22Rv1 (cell line): ENCODE measurements around the gene BCAT1.

Source experiments
- ZFX ChIP-seq: fragments of 450-650 bp; IDR thresholded peaks from 2 replicates; pipeline ENCODE4 v1.6.1; 2017; ENCODE audit warnings: antibody characterized with exemption, borderline replicate concordance
- TF ChIP-seq, protein P1 (sequence below): fragments of 450-650 bp; IDR thresholded peaks from 2 replicates; pipeline ENCODE4 v1.5.1; 2017; ENCODE audit warnings: mild to moderate bottlenecking

DNA sequence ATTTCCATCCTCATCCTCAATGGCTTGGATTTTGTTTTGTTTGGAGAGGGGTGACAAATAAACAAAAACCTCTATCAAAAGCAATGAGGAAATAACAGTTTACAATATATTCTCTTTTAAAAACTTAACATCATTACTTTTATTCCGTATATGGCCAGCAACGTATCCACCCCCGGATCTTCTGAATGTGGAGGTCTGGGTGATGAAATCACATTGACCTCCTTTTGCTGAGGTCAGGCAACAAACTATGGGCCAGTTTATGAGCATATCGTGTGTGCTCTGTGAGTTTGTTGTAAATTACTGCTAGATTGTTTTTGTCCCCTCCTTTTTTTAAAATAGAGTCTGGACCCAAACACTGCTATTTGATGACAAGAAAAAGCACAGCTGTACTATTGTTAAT lies 178.1 kb downstream of the BCAT1 start:
- TF ChIP-seq, protein P1, sequence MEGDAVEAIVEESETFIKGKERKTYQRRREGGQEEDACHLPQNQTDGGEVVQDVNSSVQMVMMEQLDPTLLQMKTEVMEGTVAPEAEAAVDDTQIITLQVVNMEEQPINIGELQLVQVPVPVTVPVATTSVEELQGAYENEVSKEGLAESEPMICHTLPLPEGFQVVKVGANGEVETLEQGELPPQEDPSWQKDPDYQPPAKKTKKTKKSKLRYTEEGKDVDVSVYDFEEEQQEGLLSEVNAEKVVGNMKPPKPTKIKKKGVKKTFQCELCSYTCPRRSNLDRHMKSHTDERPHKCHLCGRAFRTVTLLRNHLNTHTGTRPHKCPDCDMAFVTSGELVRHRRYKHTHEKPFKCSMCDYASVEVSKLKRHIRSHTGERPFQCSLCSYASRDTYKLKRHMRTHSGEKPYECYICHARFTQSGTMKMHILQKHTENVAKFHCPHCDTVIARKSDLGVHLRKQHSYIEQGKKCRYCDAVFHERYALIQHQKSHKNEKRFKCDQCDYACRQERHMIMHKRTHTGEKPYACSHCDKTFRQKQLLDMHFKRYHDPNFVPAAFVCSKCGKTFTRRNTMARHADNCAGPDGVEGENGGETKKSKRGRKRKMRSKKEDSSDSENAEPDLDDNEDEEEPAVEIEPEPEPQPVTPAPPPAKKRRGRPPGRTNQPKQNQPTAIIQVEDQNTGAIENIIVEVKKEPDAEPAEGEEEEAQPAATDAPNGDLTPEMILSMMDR, result no peak
- TF ChIP-seq ZFX, result no peak
